Thyroid gland (tissue), 4 donors: Measurements from ENCODE around the gene SH3YL1. TPM values are rescaled to one million over a fixed set of nuclear protein-coding genes. Genes with fewer than 3 reads are reported as not detected.

ENCODE experiments used
- DNase-seq, 2 donors: peaks; one replicate each; pipeline ENCODE4 v3.0.0-alpha.2; 2019
- H3K27ac ChIP-seq, 3 donors: fragments of 200-600 bp; sonication (generic); 1 replicate in 2 of 3; 2 replicates in 1 of 3; pipeline ENCODE4 v1.5.1; 2016 to 2019; ENCODE audit warnings: mild to moderate bottlenecking in 1 of 3, moderate library complexity in 1 of 3
- H3K27me3 ChIP-seq: fragments of 200-600 bp; sonication (generic); one replicate; pipeline ENCODE4 v1.5.1; 2019
- H3K36me3 ChIP-seq, 2 donors: fragments of 200-600 bp; sonication (generic); one replicate each; pipeline ENCODE4 v1.5.1; 2016 to 2019
- H3K4me1 ChIP-seq, 2 donors: fragments of 200-600 bp; sonication (generic); one replicate each; pipeline ENCODE4 v1.5.1; 2017 to 2019
- H3K4me3 ChIP-seq, 3 donors: fragments of 200-600 bp; sonication (generic); replicated peaks in 1 of 3; 1 replicate in 2 of 3; 2 replicates in 1 of 3; pipeline ENCODE4 v1.5.1; 2016; ENCODE audit warnings: mild to moderate bottlenecking in 1 of 3
- H3K9me3 ChIP-seq: fragments of 200-600 bp; sonication (generic); one replicate; pipeline ENCODE4 v1.5.1; 2017
- POLR2A ChIP-seq, 2 donors: fragments of 450-650 bp; IDR thresholded peaks; one replicate each; pipeline ENCODE4 v1.6.1; 2017; ENCODE audit warnings: antibody characterized with exemption in 2 of 2, mild to moderate bottlenecking in 2 of 2, moderate library complexity in 1 of 2
- WGBS, 2 donors: methylation state at CpG; one replicate each; pipeline ENCODE4 v1.1.5; 2017; 5-methylcytosine and 5-hydroxymethylcytosine counted together
- intact Hi-C: fragments of 100-400 bp; cut with DNase I; formaldehyde crosslinking; loops from one replicate; pipeline ENCODE4 v1.15.1; 2023
- total RNA-seq, 4 donors: library from RNA; depleted of rRNA; stranded (reverse); fragments of >200 nt; gene quantifications; one replicate each; pipeline ENCODE4 v1.2.3, GENCODE V29; 2016
- TF ChIP-seq, protein P1 (sequence below), 6 experiments: fragments of 200-600 bp in 3 of 6; fragments of 450-650 bp in 3 of 6; sonication (generic) in 3 of 6; IDR thresholded peaks; one replicate each; pipeline ENCODE4 v1.5.1; 2016 to 2019; ENCODE audit warnings: antibody characterized with exemption in 6 of 6, mild to moderate bottlenecking in 2 of 6, inconsistent platforms in 1 of 6, moderate library complexity in 1 of 6

SH3YL1 gene
- total RNA-seq, 4 donors from 2014 or later: 76.5 to 128 (median 85.1) TPM

DNA sequence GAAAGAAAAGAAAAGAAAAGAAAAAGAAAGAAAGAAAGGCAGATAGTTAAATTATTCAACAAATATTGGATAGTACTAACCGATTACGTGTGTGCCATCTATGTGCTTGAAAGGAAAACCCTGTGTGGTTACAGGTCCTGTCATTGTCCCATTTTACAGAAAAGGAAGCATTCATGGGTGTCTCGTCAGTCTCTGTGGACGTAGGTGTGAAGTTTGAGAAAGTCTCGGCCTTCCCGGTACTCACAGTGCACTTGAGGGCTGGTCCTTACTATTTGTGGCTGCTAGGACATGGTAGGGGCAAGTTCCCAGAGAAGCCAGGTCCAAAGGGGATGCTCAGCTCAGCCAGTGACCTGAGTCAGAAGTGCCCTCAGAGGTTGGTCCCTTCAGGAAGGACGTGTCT lies 19.3 kb downstream of the SH3YL1 start:
- no peaks in the 10 kb centered on the region for H3K9me3 ChIP-seq
- TF ChIP-seq POLR2A (IDR thresholded peaks at IDR 0.05): no peak
- TF ChIP-seq, protein P1, sequence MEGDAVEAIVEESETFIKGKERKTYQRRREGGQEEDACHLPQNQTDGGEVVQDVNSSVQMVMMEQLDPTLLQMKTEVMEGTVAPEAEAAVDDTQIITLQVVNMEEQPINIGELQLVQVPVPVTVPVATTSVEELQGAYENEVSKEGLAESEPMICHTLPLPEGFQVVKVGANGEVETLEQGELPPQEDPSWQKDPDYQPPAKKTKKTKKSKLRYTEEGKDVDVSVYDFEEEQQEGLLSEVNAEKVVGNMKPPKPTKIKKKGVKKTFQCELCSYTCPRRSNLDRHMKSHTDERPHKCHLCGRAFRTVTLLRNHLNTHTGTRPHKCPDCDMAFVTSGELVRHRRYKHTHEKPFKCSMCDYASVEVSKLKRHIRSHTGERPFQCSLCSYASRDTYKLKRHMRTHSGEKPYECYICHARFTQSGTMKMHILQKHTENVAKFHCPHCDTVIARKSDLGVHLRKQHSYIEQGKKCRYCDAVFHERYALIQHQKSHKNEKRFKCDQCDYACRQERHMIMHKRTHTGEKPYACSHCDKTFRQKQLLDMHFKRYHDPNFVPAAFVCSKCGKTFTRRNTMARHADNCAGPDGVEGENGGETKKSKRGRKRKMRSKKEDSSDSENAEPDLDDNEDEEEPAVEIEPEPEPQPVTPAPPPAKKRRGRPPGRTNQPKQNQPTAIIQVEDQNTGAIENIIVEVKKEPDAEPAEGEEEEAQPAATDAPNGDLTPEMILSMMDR (IDR thresholded peaks at IDR 0.05): no peak
- no peaks in the 10 kb centered on the region for H3K4me1 ChIP-seq
- no peak for DNase-seq
- no peaks in the 10 kb centered on the region for H3K27me3 ChIP-seq
- 94 to 96% methylated on average over 7 of the region's 7 CpGs for WGBS, 2 donors
- intact Hi-C loops: no loop called here
- no peak overlapping the region for H3K4me3 ChIP-seq
- no peak overlapping the region for H3K27ac ChIP-seq
- peaks cover 12 to 15% of the 10 kb centered on the region in 2 donors for H3K36me3 ChIP-seq

DNA sequence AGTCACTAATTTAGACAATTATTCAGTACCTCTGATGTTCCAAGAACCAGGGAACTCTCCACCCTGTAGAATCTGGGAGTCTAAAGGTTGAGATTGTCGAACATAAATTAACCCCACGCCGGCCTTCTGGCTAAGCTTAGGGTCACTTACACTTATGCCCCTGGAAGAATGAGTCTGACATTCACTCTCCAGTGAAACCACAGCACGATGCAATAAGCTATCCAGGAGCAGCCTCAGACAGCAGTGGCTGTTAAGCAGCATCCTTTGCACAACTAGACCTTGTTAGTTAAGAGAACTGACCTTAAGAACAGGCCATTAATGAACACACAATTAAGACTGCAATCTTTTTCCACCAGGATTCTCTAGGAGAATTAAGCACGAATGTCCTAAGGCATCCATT lies 25.0 kb downstream of the SH3YL1 start:
- H3K4me1 ChIP-seq: no peaks in the 10 kb centered on the region
- 93 to 95% methylated on average over 5 of the region's 5 CpGs for WGBS, 2 donors
- peaks cover 2 to 6% of the 10 kb centered on the region in 2 donors for H3K36me3 ChIP-seq
- no peak overlapping the region for H3K27ac ChIP-seq
- TF ChIP-seq POLR2A (IDR thresholded peaks at IDR 0.05): no peak
- TF ChIP-seq, protein P1 (IDR thresholded peaks at IDR 0.05): no peak
- no peaks in the 10 kb centered on the region for H3K27me3 ChIP-seq
- H3K4me3 ChIP-seq: no peak overlapping the region
- intact Hi-C loops: no loop called here
- no peak for DNase-seq
- H3K9me3 ChIP-seq: no peaks in the 10 kb centered on the region

DNA sequence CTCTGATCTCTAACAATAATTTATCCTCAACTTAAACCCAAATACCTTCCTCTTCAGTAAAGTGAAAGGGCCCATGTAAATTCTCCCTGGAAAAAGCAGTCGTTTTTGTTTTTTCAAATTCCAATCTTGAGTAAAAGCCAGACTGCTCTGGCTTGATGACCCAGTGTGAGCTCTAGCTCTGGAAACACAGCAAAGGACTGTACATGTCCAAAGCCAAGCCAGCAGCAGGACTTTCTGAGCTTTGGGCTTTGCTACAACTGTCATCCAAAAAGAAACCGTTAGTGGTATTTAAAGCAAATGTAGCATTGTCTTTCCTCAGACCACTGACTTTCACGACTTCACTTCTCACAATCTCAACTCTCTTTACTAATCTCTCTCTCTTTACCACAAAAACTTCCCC lies 25.4 kb downstream of the SH3YL1 start:
- Histone ChIP-seq H3K27me3 (no peaks in the 10 kb centered on the region), H3K27ac (no peak overlapping the region), H3K4me1 (no peaks in the 10 kb centered on the region), H3K36me3 (peaks cover under 1 to 1% of the 10 kb centered on the region in 2 donors), H3K4me3 (no peak overlapping the region), H3K9me3 (no peaks in the 10 kb centered on the region)
- intact Hi-C loops: no loop called here
- 63 to 66% methylated on average over 3 of the region's 3 CpGs for WGBS, 2 donors
- TF ChIP-seq POLR2A (IDR thresholded peaks at IDR 0.05): no peak
- TF ChIP-seq, protein P1 (IDR thresholded peaks at IDR 0.05): no peak
- DNase-seq: no peak

DNA sequence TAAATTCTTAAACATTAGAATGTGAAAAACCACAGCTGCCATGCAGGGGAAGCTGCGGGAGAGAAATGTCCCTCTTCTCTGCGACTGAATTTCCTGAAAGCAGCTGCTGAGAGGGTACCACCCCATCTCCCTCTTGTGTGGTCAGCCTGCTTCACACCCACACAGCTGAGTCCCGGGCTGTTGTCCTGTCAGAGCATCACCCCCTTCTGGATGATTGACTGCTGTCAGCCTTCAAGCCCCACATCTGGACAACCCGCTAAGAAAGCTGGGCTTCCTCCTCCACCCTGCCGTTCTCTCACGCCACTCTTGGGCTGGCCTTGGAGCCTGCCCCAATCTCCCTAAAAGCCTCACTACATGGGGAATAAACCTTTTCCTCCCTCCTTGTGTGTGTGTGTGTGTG lies 26.0 kb downstream of the SH3YL1 start:
- Histone ChIP-seq H3K4me1 (no peaks in the 10 kb centered on the region), H3K4me3 (no peak overlapping the region), H3K27me3 (no peaks in the 10 kb centered on the region), H3K9me3 (no peaks in the 10 kb centered on the region), H3K27ac (no peak overlapping the region), H3K36me3 (peaks cover 0 to 3% of the 10 kb centered on the region in 2 donors)
- WGBS, 2 donors: 85 to 89% methylated on average over 6 of the region's 6 CpGs
- no peak for DNase-seq
- intact Hi-C loops: no loop called here
- TF ChIP-seq, protein P1 (IDR thresholded peaks at IDR 0.05): no peak
- TF ChIP-seq POLR2A (IDR thresholded peaks at IDR 0.05): no peak

DNA sequence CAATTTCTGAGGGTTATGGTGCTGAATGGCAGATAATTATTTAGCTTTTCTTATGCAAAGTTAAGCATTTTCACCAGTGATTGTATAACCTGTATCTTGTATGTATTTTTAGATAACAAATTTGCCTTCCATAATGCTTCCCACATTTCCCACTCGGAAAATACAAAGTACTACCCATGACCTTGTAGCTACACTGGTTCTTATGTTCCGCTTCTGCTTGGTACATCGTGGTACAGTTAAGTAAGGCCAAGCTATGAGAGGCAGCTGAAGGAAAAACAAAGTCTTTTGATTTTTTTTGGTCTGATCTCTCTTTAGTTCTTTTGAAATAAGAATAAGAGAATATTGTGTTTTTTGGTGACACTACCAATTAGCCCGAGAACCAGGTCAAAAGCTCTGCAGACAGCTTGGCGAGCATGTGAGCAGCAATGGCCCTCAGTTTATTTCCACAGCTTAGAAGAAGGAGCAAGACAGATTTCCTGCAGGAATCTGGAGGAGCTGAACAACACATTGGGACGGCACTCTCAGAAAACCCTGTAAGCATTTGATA lies 26.8 kb downstream of the SH3YL1 start:
- no peaks in the 10 kb centered on the region for H3K4me1 ChIP-seq
- H3K27me3 ChIP-seq: no peaks in the 10 kb centered on the region
- TF ChIP-seq, protein P1 (IDR thresholded peaks at IDR 0.05): no peak
- peaks cover 0 to 3% of the 10 kb centered on the region in 2 donors for H3K36me3 ChIP-seq
- intact Hi-C loops: no loop called here
- DNase-seq: no peak
- H3K4me3 ChIP-seq: no peak overlapping the region
- WGBS, 2 donors: 93 to 95% methylated on average over 6 of the region's 6 CpGs
- H3K9me3 ChIP-seq: no peaks in the 10 kb centered on the region
- H3K27ac ChIP-seq: no peak overlapping the region
